ENCODE results near the gene TMEM248.

TMEM248 gene

GRCh38 chr7:66904063-66904593 lies 16.9 kb upstream of the TMEM248 start (continued):
- no peak for TF ChIP-seq BCL6B (tag by site-specific recombination; IDR thresholded peaks at IDR 0.05)
- TF ChIP-seq PRDM1 (tag by site-specific recombination; IDR thresholded peaks at IDR 0.05): no peak
- no peak for TF ChIP-seq ZNF704 (tag by site-specific recombination; IDR thresholded peaks at IDR 0.05)
- no peak for TF ChIP-seq ZNF169 (tag by site-specific recombination; IDR thresholded peaks at IDR 0.05)
- no peak for TF ChIP-seq ZFP37 (tag by site-specific recombination; IDR thresholded peaks at IDR 0.05)
- TF ChIP-seq ZNF843 (tag by site-specific recombination; IDR thresholded peaks at IDR 0.05): no peak
- no peak for TF ChIP-seq WT1 (tag by site-specific recombination; IDR thresholded peaks at IDR 0.05)
- no peak for TF ChIP-seq ZBTB7A (tag by site-specific recombination; IDR thresholded peaks at IDR 0.05; ENCODE audit: low read depth)
- TF ChIP-seq ZNF501 (tag by site-specific recombination; IDR thresholded peaks at IDR 0.05): no peak
- TF ChIP-seq ZNF23 (tag by site-specific recombination; IDR thresholded peaks at IDR 0.05; ENCODE audit: borderline replicate concordance): no peak
- no peak for TF ChIP-seq ZNF776 (tag by site-specific recombination; IDR thresholded peaks at IDR 0.05; ENCODE audit: borderline replicate concordance)

- no peak overlapping the region for H3K4me3 ChIP-seq (ENCODE audit: low read depth, low read length)
- POLR2A ChIA-PET: interaction anchor here (1.5 kb wide), 1 partner anchor 61 kb away, joined by 5 read pairs; no protein-coding TSS in a partner anchor
- H3K4me1 ChIP-seq (ENCODE audit: control insufficient read depth, insufficient read depth, low read length): no peaks in the 10 kb centered on the region
- TF ChIP-seq WT1 (tag by site-specific recombination; IDR thresholded peaks at IDR 0.05): no peak
- no peak for TF ChIP-seq ZNF223 (tag by site-specific recombination; IDR thresholded peaks at IDR 0.05)
- no peak for TF ChIP-seq KLF8 (tag by site-specific recombination; IDR thresholded peaks at IDR 0.05)
- no peak for TF ChIP-seq ZNF26 (tag by site-specific recombination; IDR thresholded peaks at IDR 0.05)
- TF ChIP-seq ZNF184 (tag by site-specific recombination; IDR thresholded peaks at IDR 0.05): no peak
- no peak for TF ChIP-seq ZNF596 (tag by site-specific recombination; IDR thresholded peaks at IDR 0.05)
- no peak for TF ChIP-seq ZNF610 (tag by site-specific recombination; IDR thresholded peaks at IDR 0.05; ENCODE audit: borderline replicate concordance)
- TF ChIP-seq PRDM2 (tag by site-specific recombination; IDR thresholded peaks at IDR 0.05; ENCODE audit: borderline replicate concordance): no peak
- no peak for TF ChIP-seq ZNF169 (tag by site-specific recombination; IDR thresholded peaks at IDR 0.05)
- no peak for TF ChIP-seq ZEB2 (tag by site-specific recombination; IDR thresholded peaks at IDR 0.05)
- no peak for TF ChIP-seq ZNF335 (tag by site-specific recombination; conservative IDR thresholded peaks at IDR 0.05)
- TF ChIP-seq SP7 (tag by site-specific recombination; IDR thresholded peaks at IDR 0.05): no peak
- TF ChIP-seq ZBTB17 (tag by site-specific recombination; IDR thresholded peaks at IDR 0.05): no peak
- peaks cover 6 to 16% of the 10 kb centered on the region in 2 experiments; a peak in 2 of 3 replicates for H3K36me3 ChIP-seq (ENCODE audit: control insufficient read depth in 2 of 2, insufficient read depth in 1 of 2, low read length in 2 of 2)
- CTCF ChIA-PET: interaction anchor here (0.6 to 1.0 kb wide), 4 partner anchors 8 to 874 kb away, joined by 3 to 5 read pairs (median 3); no protein-coding TSS in a partner anchor
- H3K9me3 ChIP-seq (ENCODE audit: control insufficient read depth, insufficient read depth, low read depth, low read length): no peaks in the 10 kb centered on the region
- no peak overlapping the region for H3K27ac ChIP-seq (ENCODE audit: extremely low read depth, low read depth, low read length)
These were observed 15.7 kb upstream of the TMEM248 start for GRCh38 chr7:66905278-66905677.
